ENCODE data around the gene NUP85.
"Not testable (repeated sequence)": the region's sequence is repeated elsewhere in the genome, so short reads cannot be mapped to it uniquely, and the experiment has no call there.

DNA sequence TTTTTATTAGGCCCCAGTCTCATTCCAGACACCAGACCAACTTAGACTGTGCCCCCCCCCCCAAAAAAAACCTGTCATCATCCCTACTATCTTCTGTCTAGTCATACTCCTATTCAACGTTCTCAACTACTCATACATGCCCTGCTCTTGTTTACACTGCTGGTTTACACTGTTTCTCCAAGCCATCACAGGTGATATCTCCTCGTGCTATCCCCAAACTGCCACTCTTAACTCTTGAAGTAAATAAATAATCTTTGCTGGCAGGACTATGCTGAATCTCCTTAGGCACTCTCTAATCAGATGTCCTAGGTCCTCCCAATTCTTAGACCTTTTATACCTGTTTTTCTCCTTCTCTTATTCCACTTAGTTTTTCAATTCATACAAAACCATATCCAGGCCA is 51.7 kb downstream of the NUP85 start:
- not testable (repeated sequence) for TF ChIP-seq POLR2A (IDR thresholded peaks at IDR 0.05; ENCODE audit: low read length); GATA1 (IDR thresholded peaks at IDR 0.05; ENCODE audit: low read depth, low read length)
